ENCODE data around the gene UBE2M. TPM values are rescaled to one million over a fixed set of nuclear protein-coding genes. Genes with fewer than 3 reads are reported as not detected.
A peak's percentile ranks its signal among the peaks of the same experiment; 100 is the strongest.

The UBE2M gene
- total RNA-seq, 1 experiment from 2014 or later: 127 TPM

DNA sequence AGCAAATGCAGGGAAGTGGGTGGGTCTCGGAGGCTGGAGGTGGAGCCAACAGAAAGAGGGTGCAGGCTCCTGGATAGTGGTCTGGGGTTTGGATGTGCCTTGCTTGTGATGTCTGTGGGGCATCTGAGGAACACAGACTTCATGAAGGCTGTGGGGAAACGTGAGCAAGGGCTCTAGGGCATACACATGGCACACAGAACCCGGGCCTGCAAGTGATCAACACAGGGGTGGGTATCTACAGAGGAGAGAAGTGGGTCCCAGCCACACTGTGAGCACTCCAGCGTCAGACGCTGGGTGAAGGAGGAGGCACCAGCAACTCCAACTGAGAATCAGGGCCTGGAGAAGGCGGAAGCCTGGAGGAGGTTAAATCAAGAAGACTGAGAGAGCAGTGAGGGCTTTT lies 5.4 kb upstream of the UBE2M start:
- no peak for DNase-seq
- H3K4me2 ChIP-seq (ENCODE audit: insufficient read depth, insufficient read length, low read length): no peak overlapping the region
- peaks cover 2 to 9% of the 10 kb centered on the region in 2 experiments; a peak in 3 of 4 replicates for H3K4me1 Mint-ChIP-seq
- TF ChIP-seq, protein P1, sequence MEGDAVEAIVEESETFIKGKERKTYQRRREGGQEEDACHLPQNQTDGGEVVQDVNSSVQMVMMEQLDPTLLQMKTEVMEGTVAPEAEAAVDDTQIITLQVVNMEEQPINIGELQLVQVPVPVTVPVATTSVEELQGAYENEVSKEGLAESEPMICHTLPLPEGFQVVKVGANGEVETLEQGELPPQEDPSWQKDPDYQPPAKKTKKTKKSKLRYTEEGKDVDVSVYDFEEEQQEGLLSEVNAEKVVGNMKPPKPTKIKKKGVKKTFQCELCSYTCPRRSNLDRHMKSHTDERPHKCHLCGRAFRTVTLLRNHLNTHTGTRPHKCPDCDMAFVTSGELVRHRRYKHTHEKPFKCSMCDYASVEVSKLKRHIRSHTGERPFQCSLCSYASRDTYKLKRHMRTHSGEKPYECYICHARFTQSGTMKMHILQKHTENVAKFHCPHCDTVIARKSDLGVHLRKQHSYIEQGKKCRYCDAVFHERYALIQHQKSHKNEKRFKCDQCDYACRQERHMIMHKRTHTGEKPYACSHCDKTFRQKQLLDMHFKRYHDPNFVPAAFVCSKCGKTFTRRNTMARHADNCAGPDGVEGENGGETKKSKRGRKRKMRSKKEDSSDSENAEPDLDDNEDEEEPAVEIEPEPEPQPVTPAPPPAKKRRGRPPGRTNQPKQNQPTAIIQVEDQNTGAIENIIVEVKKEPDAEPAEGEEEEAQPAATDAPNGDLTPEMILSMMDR (conservative IDR thresholded peaks at IDR 0.05): no peak
- no peak overlapping the region for H4K5ac ChIP-seq (ENCODE audit: insufficient read length, low read depth, low read length)
- no peak overlapping the region for H2BK20ac ChIP-seq (ENCODE audit: low read depth, low read length, poor library complexity, severe bottlenecking)
- no peak overlapping the region for H4K91ac ChIP-seq (ENCODE audit: insufficient read length, low read depth, low read length)
- H4K8ac ChIP-seq (replicated peaks; ENCODE audit: insufficient read length, low read depth, low read length): no peak overlapping the region
- no peak overlapping the region for H3K9ac ChIP-seq (ENCODE audit: extremely low read depth, insufficient read length, low read length)
- no peak overlapping the region for H2BK15ac ChIP-seq (ENCODE audit: low read depth, low read length)
- H3K27me3 ChIP-seq (ENCODE audit: insufficient read depth, low read length): no peaks in the 10 kb centered on the region
- H3T11ph ChIP-seq (ENCODE audit: low read length): no peak overlapping the region
- H3K4ac ChIP-seq (ENCODE audit: low read depth, low read length): no peak overlapping the region
- H3K79me1 ChIP-seq (ENCODE audit: insufficient read depth, low read depth, low read length, poor library complexity, severe bottlenecking): no peaks in the 10 kb centered on the region
- no peaks in the 10 kb centered on the region for H3K9me3 Mint-ChIP-seq
- WGBS (ENCODE audit: extremely low coverage, insufficient read length, low lambda C conversion rate): no CpG with 5 or more reads among the region's 6 CpGs
- no peak overlapping the region for H2AK5ac ChIP-seq (ENCODE audit: insufficient read length, low read length)
- H2BK120ac ChIP-seq (ENCODE audit: low read depth, low read length, poor library complexity, severe bottlenecking): no peak overlapping the region
- H3K27ac Mint-ChIP-seq: peak overlapping the region in 1 of 3 experiments; percentile 47; a peak in 2 of 7 replicates
- H3K4me3 Mint-ChIP-seq: no peak overlapping the region
- no peaks in the 10 kb centered on the region for H3K4me1 ChIP-seq (ENCODE audit: insufficient read depth, low read length)
- no peak overlapping the region for H3K14ac ChIP-seq (ENCODE audit: insufficient read depth, low read length)
- no peak overlapping the region for H2BK12ac ChIP-seq (ENCODE audit: insufficient read length, low read depth, low read length)
- no peaks in the 10 kb centered on the region; the same call in 1 of the 2 replicates for H3K27me3 Mint-ChIP-seq (ENCODE audit: low read depth)
- no peak overlapping the region for H3K27ac ChIP-seq (ENCODE audit: insufficient read length, low read depth, low read length)
- no peak overlapping the region for H2BK5ac ChIP-seq (ENCODE audit: insufficient read length, low read length)
- H3K18ac ChIP-seq (ENCODE audit: insufficient read length, low read depth, low read length): no peak overlapping the region
- H3K23ac ChIP-seq (ENCODE audit: insufficient read length, low read depth, low read length): no peak overlapping the region
- H3K79me2 ChIP-seq (ENCODE audit: insufficient read depth, low read length): no peaks in the 10 kb centered on the region
- peaks cover 0 to 25% (median 10%) of the 10 kb centered on the region in 3 experiments; a peak in 5 of 7 replicates for H3K36me3 Mint-ChIP-seq (ENCODE audit: insufficient read depth in 1 of 3, low read depth in 3 of 3)
- H4K20me1 ChIP-seq (ENCODE audit: control insufficient read depth, insufficient read depth, insufficient read length): no peaks in the 10 kb centered on the region
- no peak overlapping the region for H3K56ac ChIP-seq (ENCODE audit: insufficient read length, low read depth, low read length)
- H3K23me2 ChIP-seq (ENCODE audit: insufficient read length, low read depth, low read length, poor library complexity, severe bottlenecking): no peaks in the 10 kb centered on the region
- H3K9me3 ChIP-seq (ENCODE audit: control insufficient read depth, low read depth, low read length): no peaks in the 10 kb centered on the region
- no peak overlapping the region for H2AFZ ChIP-seq (ENCODE audit: low read length)

Measured in H9 (cell line).